ENCODE measurements around the gene YWHAB.

DNA sequence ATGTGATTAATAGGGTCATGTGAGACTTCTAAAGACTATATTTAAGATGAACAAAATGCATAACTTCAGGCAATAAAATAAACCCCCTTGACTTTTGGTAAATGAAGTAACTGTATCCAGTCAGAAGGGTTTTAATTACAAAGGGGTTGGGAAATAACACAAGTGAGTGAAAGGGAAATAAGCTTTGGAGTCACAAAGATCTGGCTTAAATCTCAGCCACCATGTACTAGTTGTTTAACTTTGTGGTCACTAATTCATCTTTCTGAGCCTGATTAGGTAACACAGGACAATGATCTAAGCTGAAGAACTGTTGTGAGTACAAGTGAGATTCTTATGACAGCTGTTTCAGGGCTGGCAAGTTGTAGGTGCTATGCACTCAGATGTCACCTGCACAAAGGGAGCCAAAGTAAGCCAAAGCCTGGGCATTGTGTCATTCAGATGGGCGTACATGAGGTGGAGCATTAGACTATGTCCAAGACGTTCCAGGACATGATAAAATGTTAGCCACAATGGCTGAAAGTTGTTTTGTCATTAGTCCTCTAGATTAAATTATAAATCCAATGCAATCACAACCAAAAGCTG, 60.9 kb downstream of the YWHAB start:
- TF ChIP-seq, protein P1, sequence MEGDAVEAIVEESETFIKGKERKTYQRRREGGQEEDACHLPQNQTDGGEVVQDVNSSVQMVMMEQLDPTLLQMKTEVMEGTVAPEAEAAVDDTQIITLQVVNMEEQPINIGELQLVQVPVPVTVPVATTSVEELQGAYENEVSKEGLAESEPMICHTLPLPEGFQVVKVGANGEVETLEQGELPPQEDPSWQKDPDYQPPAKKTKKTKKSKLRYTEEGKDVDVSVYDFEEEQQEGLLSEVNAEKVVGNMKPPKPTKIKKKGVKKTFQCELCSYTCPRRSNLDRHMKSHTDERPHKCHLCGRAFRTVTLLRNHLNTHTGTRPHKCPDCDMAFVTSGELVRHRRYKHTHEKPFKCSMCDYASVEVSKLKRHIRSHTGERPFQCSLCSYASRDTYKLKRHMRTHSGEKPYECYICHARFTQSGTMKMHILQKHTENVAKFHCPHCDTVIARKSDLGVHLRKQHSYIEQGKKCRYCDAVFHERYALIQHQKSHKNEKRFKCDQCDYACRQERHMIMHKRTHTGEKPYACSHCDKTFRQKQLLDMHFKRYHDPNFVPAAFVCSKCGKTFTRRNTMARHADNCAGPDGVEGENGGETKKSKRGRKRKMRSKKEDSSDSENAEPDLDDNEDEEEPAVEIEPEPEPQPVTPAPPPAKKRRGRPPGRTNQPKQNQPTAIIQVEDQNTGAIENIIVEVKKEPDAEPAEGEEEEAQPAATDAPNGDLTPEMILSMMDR (IDR thresholded peaks at IDR 0.05): no peak
- no peak for TF ChIP-seq POLR2A (IDR thresholded peaks at IDR 0.05)
